Keratinocyte (primary cell): ENCODE data around the gene CRYL1. TPM values are rescaled to one million over a fixed set of nuclear protein-coding genes. Genes with fewer than 3 reads are reported as not detected.

Source experiments
- DNase-seq: peaks from one replicate; pipeline ENCODE4 v3.0.0-alpha.2; 2011; ENCODE audit warnings: low read depth, missing footprints, low spot score
- FAIRE-seq: peaks from 2 replicates; lab custom pipeline; 2011; peaks lifted over from hg19 to GRCh38; lab: Jason Lieb, UNC
- H2AFZ ChIP-seq: 2 replicates; pipeline ENCODE4 v1.6.0; 2012; ENCODE audit warnings: low read length, control low read depth, inconsistent platforms; ENCODE audit not compliant: control insufficient read depth
- H3K27ac ChIP-seq: 2 replicates; pipeline ENCODE4 v1.5.1; 2011; ENCODE audit warnings: low read length; ENCODE audit not compliant: control insufficient read depth, insufficient read depth
- H3K27me3 ChIP-seq: 3 replicates; pipeline ENCODE4 v1.6.0; 2011; ENCODE audit warnings: low read length; ENCODE audit not compliant: control insufficient read depth, insufficient read depth; ENCODE audit errors: extremely low read depth
- H3K36me3 ChIP-seq, 2 experiments: 2 replicates in 1 of 2; 3 replicates in 1 of 2; pipeline ENCODE4 v1.5.1; 2011; ENCODE audit warnings: low read length in 2 of 2, mild to moderate bottlenecking in 1 of 2; ENCODE audit not compliant: control insufficient read depth in 2 of 2, insufficient read depth in 2 of 2; ENCODE audit errors: extremely low read depth in 1 of 2
- H3K4me1 ChIP-seq: 3 replicates; pipeline ENCODE4 v1.5.1; 2011; ENCODE audit warnings: low read length; ENCODE audit not compliant: control insufficient read depth, insufficient read depth; ENCODE audit errors: extremely low read depth
- H3K4me2 ChIP-seq: 3 replicates; pipeline ENCODE4 v1.6.0; 2011; ENCODE audit warnings: low read depth, low read length; ENCODE audit not compliant: control insufficient read depth, insufficient read depth; ENCODE audit errors: extremely low read depth
- H3K4me3 ChIP-seq, 3 experiments: fragments of 200-600 bp in 1 of 3; sonication (generic) in 1 of 3; 2 replicates in 2 of 3; 3 replicates in 1 of 3; pipeline ENCODE4 v1.5.1; 2011 to 2016; ENCODE audit warnings: low read length in 3 of 3, mild to moderate bottlenecking in 3 of 3, control low read depth in 2 of 3, inconsistent platforms in 1 of 3, low read depth in 1 of 3, mixed read lengths in 1 of 3, mixed run types in 1 of 3, moderate library complexity in 1 of 3; ENCODE audit not compliant: control insufficient read depth in 2 of 3, insufficient read depth in 2 of 3; ENCODE audit errors: extremely low read depth in 1 of 3
- H3K79me2 ChIP-seq: 2 replicates; pipeline ENCODE4 v1.6.0; 2012; ENCODE audit warnings: low read length; ENCODE audit not compliant: control insufficient read depth, insufficient read depth
- H3K9ac ChIP-seq: 3 replicates; pipeline ENCODE4 v1.6.0; 2011; ENCODE audit warnings: low read length; ENCODE audit not compliant: control insufficient read depth, insufficient read depth; ENCODE audit errors: extremely low read depth
- H3K9me1 ChIP-seq: 3 replicates; pipeline ENCODE4 v1.6.0; 2011; ENCODE audit warnings: low read length; ENCODE audit not compliant: control insufficient read depth, insufficient read depth; ENCODE audit errors: extremely low read depth
- H3K9me3 ChIP-seq: 2 replicates; pipeline ENCODE4 v1.5.1; 2012; ENCODE audit warnings: low read depth, low read length; ENCODE audit not compliant: control insufficient read depth
- H4K20me1 ChIP-seq: 3 replicates; pipeline ENCODE4 v1.6.0; 2011; ENCODE audit warnings: low read length; ENCODE audit not compliant: control insufficient read depth, insufficient read depth; ENCODE audit errors: extremely low read depth
- CTCF ChIP-seq, 3 experiments: IDR thresholded peaks in 1 of 3; conservative IDR thresholded peaks in 1 of 3; optimal IDR thresholded peaks in 1 of 3; 2 replicates in 2 of 3; 3 replicates in 1 of 3; pipeline versions ENCODE3 to v1.5.1; 2011; ENCODE audit warnings: low read length in 3 of 3, mild to moderate bottlenecking in 3 of 3, moderate library complexity in 2 of 3, control low read depth in 1 of 3, inconsistent platforms in 1 of 3; ENCODE audit not compliant: insufficient read depth in 2 of 3; ENCODE audit errors: extremely low read depth in 1 of 3
- EZH2 ChIP-seq: IDR thresholded peaks from one replicate; pipeline ENCODE4 v1.6.1; 2012; ENCODE audit warnings: inconsistent platforms, mild to moderate bottlenecking, low read length, moderate library complexity
- dilution Hi-C: fragments of 300-500 bp; cut with MboI; formaldehyde crosslinking; loops from one replicate; pipeline ENCODE4 v1.7.0; 2020; ENCODE audit warnings: low sequenced_read_pairs; ENCODE audit not compliant: extremely low pct_ligation_motif_present
- polyA plus RNA-seq, 5 experiments: library from polyadenylated mRNA; depleted of rRNA in 3 of 5; stranded (reverse) in 3 of 5; stranded (forward) in 1 of 5; unstranded in 1 of 5; fragments of >200 nt; gene quantifications; 1 replicate in 1 of 5; 2 replicates in 3 of 5; 3 replicates in 1 of 5; pipeline versions ENCODE4 v1.2.1 to v1.2.3, GENCODE V29; 2011 to 2012; ENCODE audit warnings: missing spikeins in 2 of 5, low read depth in 1 of 5, low replicate concordance in 1 of 5

The CRYL1 gene
- polyA plus RNA-seq, 1 donor (not counting 4 experiments of a cell fraction or from before 2014, with no cell fraction given) = 27.2 TPM

DNA sequence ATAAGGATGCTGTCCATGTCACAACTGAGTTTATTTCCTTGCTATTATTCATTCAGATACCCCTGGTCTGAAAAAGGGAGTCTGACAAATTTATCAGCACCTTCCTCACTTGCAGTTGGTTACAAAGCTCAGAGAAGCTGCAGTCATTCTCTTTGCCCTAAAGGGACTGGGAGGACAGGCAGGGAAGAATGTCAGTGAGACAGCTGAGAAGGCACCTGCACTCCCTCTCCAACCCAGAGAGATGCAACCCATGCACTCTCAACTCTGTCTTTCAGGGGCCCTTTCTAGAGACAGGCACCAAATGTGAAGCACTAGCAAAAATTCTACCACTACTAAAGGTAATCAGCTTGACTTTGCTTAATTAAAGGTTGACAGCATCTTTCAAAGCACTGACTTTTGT lies 83.3 kb downstream of the CRYL1 start:
- DNase-seq (no peak), FAIRE-seq (peak; percentile 44)
- Histone ChIP-seq H3K9me3 (peaks cover 1% of the 10 kb centered on the region), H3K36me3 (no peaks in the 10 kb centered on the region), H3K27ac (peak overlapping the region; percentile 22), H3K4me1 (peaks cover 22% of the 10 kb centered on the region), H3K27me3 (no peaks in the 10 kb centered on the region), H3K79me2 (no peaks in the 10 kb centered on the region), H4K20me1 (no peaks in the 10 kb centered on the region), H3K4me3 (no peak overlapping the region), H2AFZ (no peak overlapping the region), H3K9me1 (no peaks in the 10 kb centered on the region), H3K4me2 (no peak overlapping the region), H3K9ac (no peak overlapping the region)
- TF ChIP-seq EZH2 = no peak
- dilution Hi-C loops = no loop called here

GRCh38 chr13:20441879-20442278 lies 83.8 kb downstream of the CRYL1 start:
- Histone ChIP-seq H3K36me3 (no peaks in the 10 kb centered on the region), H2AFZ (no peak overlapping the region), H3K4me1 (peaks cover 22% of the 10 kb centered on the region), H3K27me3 (no peaks in the 10 kb centered on the region), H3K9me1 (no peaks in the 10 kb centered on the region), H3K9ac (no peak overlapping the region), H3K79me2 (no peaks in the 10 kb centered on the region), H3K9me3 (peaks cover 1% of the 10 kb centered on the region), H3K4me2 (no peak overlapping the region), H4K20me1 (no peaks in the 10 kb centered on the region), H3K27ac (no peak overlapping the region), H3K4me3 (no peak overlapping the region)
- no peak for TF ChIP-seq CTCF (optimal IDR thresholded peaks at IDR 0.05 in 1 of 3, IDR thresholded peaks at IDR 0.05 in 1 of 3, conservative IDR thresholded peaks at IDR 0.05 in 1 of 3; ENCODE audit: extremely low read depth in 1 of 3, insufficient read depth in 2 of 3, low read length in 3 of 3)
- TF ChIP-seq EZH2 = no peak
- dilution Hi-C loops = no loop called here
- DNase-seq = peak; percentile 40
- peak; percentile 95 for FAIRE-seq

GRCh38 chr13:20441056-20441455 lies 84.6 kb downstream of the CRYL1 start:
- no peaks in the 10 kb centered on the region for H3K9me1 ChIP-seq
- no peak overlapping the region for H3K4me2 ChIP-seq
- DNase-seq (no peak), FAIRE-seq (no peak)
- peaks cover 22% of the 10 kb centered on the region for H3K4me1 ChIP-seq
- no peaks in the 10 kb centered on the region for H3K36me3 ChIP-seq
- no peak overlapping the region for H2AFZ ChIP-seq
- TF ChIP-seq EZH2 (no peak), CTCF (optimal IDR thresholded peaks at IDR 0.05 in 1 of 3, IDR thresholded peaks at IDR 0.05 in 1 of 3, conservative IDR thresholded peaks at IDR 0.05 in 1 of 3; ENCODE audit: extremely low read depth in 1 of 3, insufficient read depth in 2 of 3, low read length in 3 of 3) (no peak)
- dilution Hi-C loops = no loop called here
- H3K27ac ChIP-seq = no peak overlapping the region
- no peaks in the 10 kb centered on the region for H4K20me1 ChIP-seq
- peaks cover 1% of the 10 kb centered on the region for H3K9me3 ChIP-seq
- H3K27me3 ChIP-seq = no peaks in the 10 kb centered on the region
- no peak overlapping the region for H3K9ac ChIP-seq
- H3K4me3 ChIP-seq = no peak overlapping the region
- H3K79me2 ChIP-seq = no peaks in the 10 kb centered on the region
